Activated T-cell treated with anti-CD3 and anti-CD28 coated beads, Interleukin-2, amount 50 U/mL, for 48 hours (primary cell): Measurements from ENCODE around the gene CCL23.
"Not testable (repeated sequence)": the region's sequence is repeated elsewhere in the genome, so short reads cannot be mapped to it uniquely, and the experiment has no call there.

Experiments used
- DNase-seq, 2 experiments: peaks; one replicate each; pipeline ENCODE4 v3.0.0-alpha.2; 2020

The CCL23 gene

DNA sequence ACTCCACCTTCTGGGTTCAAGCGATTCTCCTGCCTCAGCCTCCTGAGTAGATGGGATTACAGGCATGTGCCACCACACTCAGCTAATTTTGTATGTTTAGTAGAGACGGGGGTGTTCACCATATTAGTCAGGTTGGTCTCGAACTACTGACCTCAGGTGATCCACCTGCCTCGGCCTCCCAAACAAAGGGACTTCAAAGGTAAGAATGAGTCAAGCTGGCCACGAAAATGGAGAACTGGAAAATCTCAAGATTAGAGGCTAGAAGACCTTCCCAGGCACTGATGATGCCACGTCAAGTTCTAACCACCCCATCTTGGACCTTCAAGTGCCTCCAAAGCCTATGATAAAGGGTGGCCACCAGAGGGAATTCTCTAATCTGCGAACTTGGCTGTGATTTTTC lies 15.1 kb downstream of the CCL23 start:
- no peak for DNase-seq

DNA sequence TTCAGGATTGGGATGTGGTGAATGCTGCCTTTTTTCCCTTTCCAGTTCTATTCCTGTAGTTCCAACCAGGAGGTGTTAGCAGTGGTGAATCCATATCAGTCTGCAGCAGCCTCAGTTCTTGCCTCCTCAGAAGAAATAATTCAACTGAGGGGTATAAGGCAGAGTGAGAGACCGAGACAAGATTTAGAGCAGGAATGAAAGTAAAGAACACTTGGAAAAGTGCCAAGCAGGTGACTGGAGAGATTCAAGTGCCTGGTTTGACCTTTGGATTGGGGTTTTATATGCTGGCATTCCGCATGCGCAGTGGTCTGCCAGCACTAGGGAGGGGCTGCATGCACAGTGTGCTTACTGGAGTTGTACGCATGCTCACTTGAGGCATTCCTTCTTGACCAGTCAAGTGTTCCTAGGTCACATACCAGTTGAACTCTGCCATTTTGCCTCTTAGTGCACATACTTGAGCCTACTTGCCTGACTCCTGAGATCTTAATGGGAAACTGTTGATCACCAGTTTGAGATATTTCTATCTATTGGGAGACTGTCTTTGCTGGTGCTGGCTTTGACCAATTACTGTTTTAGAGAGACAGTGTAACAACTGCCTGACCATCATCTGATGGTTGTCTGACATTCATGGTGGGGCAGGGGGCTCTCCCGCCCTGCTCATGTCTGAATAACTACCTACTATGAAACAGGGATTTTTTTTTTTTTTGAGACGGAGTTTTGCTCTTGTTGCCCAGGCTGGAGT lies 15.7 kb downstream of the CCL23 start:
- DNase-seq: no peak

DNA sequence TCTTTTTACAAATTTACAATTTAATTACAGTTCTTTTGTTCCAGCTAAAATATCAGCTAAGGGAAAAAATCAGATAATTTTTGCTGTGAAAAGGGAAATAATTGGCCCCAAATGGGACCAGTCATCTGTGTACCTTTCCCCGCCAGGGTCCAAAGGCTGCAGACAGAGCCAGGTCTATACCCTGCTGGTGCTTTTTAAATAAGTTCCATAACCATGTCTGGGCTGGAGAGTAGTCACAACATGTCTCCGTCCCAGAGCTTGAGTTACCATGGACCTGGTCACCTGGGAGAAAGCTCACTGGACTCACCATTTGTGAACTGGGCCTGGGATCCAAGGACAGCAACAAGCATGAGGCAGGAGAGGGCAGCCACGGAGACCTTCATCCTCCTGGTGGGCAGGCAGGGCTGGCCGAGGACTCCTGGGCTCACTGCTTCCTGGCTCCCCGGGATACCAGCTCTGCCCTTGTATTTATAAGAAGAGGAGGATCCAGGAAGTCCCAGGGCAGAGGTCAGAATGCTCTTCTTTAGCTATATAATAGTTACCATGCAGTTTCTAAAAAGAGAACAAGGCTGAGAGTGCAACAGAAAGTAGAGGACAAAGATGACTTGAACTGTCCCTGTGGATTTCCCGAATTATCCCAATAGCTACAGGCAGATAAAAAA lies 16.5 kb downstream of the CCL23 start, which contains the start of gene CCL15:
Gene CCL15 (minus strand): TSS at position 444 of the 662 bp plus-strand sequence. CDS start 61 bp downstream, at position 383.
- DNase-seq: no peak

DNA sequence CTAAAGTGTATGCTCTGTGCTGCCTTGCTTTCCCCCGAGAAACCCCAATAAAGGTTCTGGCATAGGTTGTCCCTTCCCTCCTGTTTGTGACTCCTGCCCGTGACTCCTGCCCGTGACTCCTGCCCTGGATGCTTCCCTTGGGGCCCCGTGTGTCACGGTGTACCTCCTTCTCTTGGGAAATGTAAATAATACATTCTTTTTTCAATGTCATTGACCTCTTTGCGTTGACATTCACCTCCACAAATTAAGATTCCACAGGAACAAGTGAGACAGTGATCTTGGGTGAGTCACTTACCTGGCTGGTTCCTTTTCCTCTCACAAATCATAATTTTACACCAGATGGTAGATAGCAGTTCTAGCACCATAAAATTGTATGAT lies 17.1 kb downstream of the CCL23 start:
- DNase-seq: no peak

DNA sequence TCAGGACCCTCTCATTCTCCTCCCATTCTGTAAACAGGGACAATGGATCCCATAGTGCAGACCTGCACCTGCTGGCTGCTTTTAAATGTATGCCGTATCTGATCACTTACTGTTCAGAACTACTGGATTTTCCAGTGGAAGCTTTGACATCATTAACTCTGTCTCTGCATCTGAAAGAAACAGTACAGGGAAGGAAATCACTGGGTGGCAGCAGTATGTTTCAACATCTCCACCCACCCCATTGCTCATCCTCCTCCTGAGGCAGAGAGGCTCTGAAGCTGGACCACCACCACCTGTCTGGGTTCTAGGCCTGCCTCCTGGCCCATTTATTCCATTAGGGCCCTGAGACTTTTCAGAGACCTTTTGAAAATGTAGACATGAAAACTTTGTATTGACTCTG lies 19.0 kb downstream of the CCL23 start:
- no peak for DNase-seq

DNA sequence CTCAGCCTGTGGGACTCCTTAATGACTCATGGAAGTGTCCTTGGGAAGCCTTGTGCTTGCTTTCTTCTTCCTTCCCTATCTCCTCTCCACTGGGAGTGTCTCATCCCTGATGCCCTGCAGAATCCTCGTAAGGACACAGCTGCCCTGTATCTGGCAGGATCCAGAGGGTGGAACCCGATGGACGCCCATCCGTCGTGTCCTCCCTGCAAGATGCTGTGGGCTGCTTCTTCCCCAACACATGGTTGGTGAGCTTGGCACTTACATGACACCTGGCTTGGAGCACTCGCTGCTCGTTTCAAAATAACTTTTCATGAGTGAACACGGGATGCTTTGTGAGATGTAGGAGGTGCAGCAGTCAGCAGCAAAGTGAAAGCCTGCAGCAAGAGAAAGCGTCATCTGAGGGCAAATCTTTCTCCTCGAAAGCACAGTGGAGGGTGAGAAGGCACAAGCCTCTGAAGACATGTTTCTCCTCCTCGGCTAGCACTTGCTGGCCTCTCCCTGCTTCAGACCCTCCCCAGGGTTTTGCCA lies 19.7 kb downstream of the CCL23 start:
- DNase-seq: no peak

DNA sequence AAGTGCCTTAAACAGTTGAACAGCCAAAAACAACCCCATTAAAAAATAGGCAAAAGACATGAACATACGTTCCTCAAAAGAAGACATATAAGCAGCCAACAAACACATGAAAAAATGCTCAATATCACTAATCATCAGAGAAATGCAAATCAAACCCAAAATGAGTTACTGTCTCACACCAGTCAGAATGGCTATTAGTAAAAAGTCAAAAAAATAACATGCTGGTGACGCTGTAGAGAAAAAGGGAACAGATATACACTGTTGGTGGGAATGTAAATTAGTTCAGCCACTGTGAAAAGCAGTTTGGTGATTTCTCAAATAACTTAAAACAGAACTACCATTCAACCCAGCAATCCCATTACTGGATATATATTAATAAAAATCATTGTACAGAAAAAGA lies 22.4 kb downstream of the CCL23 start:
- not testable (repeated sequence) for DNase-seq

DNA sequence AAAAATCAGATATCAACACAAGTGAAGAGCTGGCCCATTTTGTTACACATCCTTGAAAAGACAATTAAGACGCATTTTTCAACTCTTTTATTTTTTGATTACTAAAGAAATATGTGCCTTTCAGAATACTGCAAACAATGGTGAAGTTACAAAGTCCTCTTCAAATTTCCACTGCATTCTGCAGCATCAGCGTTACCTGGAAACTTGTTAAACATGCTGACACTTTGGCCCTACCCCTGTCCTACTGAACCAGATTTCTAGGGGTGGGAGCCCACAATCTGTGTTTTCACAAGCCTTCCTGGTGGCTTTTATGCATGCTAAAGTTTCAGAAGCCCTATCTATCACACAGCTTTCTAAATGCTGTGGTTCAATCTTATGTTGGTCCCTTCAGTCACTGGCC lies 26.7 kb downstream of the CCL23 start:
- DNase-seq: no peak

DNA sequence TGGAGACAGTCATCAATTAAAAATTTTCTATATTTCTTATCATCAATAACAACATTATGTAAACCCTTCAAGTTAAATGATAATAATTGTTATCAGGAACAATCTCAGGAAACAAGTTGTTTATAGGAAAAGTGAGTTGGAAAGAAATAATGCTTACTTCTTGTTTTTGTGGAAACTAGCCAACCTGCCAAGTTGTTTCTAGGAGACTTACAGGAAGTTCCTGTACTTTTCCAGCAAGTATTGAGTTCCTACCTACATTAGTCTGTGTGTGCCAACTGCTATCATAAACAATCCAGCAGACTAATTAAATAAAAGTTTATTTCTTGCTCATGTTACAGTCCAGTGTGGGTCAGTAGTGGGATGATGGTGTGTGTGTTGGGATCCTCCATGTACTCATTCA lies 29.6 kb downstream of the CCL23 start:
- DNase-seq: no peak

DNA sequence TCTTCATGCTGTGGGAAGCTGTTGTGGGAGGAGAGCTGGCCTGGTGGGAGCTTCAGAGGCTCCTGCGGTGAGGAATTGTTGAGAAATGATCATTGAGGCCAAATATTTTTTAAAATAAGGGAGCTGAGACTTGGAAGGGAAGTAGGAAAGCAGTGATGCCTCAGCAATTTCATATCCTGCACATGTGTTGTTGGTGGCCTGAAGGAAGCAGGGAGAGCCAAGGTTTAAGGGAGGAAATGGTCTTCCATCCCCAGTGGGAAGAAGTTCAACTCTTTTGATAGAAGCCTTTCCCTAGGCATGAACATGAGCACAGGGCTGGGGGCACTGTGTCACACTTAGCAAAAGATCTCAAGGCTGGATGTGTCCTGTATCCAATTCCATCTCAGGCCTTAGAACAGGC lies 31.1 kb downstream of the CCL23 start, which contains the start of gene CCL14:
Gene CCL14 (minus strand): TSS at position 87 of the 400 bp plus-strand sequence. CDS start 80 bp downstream, at position 7.
- DNase-seq: no peak

DNA sequence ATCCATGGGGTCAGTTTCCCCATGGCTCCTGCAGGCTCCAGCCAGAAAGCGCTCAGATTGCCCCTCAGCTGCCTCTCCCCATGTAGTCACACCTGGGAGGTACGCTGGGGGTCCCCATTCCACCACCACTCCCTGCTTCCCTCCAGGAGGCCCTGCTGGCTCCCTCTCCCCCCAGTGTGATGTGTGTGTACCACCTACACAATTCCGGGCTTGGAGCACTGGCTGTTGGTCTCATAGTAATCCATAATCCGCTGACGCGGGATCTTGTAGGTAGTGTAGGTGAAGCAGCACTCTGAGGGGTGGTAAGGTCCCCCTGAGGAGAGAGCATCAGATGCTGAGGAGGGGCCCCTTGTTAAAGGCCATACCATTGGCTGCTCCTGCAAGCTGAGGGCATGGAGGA lies 33.6 kb downstream of the CCL23 start:
- no peak for DNase-seq

DNA sequence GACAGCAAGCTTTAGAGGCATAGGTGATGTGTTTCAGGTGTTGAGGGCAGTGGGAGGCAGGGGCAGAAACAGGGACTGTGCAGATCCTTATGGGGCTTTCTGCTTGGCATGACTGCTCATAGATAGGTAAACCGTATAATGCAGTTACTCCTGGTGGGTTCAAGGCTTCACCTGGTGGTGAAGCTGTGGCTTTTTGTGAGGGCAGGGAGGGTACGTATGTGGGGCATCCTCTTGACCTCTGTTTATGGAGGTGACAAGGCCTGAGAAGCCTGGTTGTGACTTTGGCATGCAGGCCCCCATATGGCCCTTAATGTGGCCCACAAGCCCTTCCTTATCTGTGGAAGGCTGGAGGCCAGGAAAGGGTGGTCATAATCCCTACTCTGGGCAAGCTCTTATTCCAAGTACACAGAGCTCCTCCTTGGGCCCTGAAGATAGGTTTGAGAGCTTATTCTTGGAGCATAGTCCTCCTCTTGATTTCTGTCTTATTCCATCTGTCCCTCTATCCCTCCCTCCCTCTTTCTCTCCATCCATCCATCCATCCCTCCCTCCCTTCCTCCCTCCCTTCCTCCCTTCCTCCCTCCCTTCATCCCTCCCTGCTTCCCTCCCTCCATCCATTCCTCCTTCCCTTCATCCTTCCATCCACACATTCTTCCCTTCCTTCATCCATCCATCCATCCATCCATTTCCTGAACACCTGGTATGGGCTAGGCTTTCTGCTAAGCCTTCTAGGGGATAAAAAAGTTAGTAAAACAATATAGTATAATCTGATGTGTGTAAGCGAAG lies 35.2 kb downstream of the CCL23 start:
- DNase-seq: no peak

DNA sequence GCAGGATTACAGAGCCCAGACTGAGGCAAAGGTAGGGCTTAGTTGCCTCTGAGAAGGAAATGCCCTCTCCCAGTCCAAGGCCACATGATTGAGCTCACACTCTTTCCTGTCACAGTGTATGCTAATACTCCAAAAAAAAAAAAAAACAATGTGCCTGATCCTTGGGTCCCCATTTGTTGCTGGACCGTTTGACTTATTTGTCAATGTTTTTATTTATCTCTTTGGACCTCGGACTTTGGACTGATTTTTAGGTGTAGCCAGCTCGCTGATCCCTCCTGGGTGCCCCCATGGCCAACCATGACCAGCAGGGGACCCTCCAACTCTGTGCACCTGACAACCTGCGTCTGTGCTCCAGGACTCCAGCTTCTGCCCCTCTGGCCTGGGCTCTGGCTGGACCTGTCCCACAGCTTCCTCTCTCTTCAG lies 35.9 kb downstream of the CCL23 start:
- DNase-seq: no peak

DNA sequence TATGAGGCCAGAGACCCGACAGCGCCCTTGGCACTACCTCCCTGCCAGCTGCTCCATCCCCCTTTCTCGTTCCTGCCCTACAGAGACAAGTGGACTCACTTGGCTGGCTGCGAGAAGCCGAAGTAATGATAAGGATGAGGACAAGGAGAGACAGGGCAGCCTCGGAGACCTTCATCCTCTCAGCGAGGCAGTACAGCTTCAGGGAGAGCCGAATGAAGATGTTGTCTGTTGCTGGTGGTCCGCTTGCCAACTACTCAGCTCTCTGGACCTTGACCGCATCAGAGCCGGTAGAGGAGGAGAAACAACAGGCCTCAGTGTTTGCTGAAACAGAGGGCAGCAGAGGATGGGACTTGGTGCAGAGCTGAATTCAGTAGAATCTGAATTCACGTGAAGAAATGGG lies 36.5 kb downstream of the CCL23 start, which contains the start of gene CCL16:
Gene CCL16 (minus strand): TSS at position 252 of the 400 bp plus-strand sequence. CDS start 77 bp downstream, at position 175.
- DNase-seq: no peak

DNA sequence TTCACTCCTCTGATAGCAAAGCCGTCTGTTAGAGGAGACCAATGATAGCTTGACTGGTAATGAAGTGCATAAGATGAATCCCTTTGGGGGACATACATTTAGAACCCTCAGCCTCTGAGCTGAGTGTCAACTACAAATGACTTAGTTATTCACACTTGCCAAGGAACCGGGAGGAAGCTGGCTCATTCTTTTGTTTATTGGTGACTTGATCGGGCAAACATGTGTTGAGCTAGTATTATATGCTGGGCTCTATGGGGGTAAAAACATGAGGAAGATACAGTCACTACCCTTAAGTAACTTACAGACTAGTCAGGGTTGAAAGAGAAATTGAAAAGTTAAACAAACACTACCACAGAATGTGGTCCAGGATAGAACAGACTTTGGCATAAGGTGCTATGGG lies 39.4 kb downstream of the CCL23 start:
- DNase-seq: no peak

DNA sequence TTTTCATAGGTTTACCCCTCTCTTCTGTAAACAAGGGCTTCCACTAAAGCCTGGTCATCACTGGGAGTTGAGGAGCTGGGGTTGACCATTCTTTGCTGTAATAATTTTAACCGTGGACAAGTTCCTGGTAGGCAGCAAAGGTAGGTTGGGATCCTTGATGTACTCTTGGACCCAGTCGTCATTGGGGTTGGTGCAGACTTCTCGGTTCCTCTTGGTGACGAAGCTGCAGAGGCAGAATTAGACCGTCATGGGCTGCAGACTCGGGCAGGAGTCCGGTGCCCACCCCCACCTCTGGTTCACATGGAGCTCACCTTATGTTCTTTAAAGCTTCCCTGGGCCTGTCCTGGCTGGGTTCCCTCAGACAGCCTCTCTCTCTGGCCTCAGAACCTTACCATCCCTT lies 40.3 kb downstream of the CCL23 start:
- DNase-seq: no peak

DNA sequence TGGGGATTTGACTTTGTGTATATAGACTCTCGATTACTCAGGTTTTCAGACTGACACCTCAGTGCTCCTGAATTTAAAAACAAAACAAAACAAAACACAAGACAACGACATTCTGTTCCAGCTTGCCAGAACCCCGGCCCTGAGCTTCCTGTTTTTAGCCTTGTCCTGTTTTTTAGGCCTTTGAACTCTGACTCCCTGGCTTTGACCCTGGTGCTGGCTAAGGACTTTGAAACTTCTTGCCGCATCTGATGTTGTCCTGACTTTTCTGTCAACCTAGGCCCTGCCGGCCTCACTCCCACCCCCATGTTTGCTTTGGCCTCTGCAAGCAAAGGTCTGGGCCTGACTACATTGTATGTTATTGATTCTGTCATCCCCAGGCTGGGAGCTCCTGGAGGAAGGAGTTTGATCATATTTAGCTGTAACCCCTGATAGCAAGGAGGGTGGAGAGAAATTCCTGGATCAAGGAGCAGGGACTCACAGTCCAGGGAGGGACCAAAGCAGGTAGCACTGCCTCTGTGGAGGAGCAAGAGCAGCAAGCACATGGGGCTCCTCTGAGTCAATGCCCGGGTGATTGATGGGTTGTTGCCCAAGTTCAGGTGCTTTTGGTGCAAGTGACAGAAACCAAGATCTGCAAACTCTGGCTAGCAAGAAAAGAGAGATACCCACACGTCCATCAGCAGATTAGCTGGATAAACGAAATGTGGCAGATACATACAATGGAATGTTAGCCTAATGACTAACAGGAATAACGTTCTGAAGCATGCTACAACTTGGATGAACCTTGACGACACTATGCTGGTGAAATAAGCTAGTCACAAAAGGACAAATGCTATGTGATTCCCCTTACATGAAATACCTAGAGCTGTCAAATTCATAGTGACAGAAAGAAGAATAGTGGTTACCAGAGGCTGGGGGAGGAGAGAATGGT lies 44.2 kb downstream of the CCL23 start:
- DNase-seq: no peak

DNA sequence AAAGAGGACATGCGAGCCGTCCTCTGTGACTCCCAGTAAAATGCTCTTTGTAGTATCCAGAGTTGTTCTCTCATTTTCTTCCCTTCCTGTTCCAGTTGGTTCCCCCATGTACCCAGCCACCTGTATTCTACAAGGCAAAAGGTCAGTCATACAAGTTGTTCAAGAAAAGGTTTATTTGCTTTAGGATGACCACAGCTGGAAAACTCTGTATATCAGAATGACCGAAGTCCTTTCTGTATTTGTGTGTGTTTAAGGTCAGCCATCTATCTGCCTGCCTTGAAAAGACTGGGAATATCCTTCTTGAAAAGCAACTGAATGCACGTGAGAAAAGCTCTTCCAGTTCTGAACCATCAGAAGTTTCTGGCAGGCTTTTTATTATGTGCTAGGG lies 44.8 kb downstream of the CCL23 start:
- DNase-seq: no peak

DNA sequence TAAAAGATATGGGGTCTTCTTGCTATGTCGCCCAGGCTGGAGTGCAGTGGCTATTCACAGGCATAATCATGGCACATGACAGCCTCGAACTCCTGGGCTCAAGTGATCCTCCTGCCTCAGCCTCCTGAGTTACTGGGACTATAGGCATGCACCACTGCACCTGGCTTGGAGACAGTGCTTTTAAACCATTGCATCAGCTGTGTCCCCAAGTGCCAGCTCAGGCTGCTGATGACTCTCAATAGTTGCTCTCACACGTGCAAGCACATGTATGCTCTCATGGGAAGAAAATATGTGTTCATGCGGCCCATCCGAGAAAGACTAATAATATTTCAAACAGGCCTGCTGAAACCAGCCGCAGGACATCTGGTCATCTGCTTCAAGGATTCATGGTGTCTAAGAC lies 45.2 kb downstream of the CCL23 start:
- no peak for DNase-seq

DNA sequence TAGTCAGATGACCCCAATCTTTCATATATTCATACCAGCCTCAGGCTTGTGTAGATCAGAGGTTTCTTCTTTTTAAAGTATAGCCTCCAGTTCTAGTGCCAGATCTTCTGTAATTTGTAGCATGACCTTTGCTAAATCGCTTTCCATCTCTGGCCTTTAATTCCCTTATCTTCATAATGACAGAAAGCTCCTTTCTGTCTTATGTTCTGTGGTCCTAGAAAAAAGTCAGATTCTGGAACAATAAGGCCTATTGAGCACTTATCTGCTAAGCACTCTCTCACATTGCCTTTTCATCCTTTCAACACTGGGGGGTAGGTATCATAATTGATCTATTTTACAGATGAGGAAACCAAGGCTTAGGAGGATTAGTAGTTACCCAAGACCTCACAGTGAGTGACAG lies 45.7 kb downstream of the CCL23 start:
- DNase-seq: no peak

DNA sequence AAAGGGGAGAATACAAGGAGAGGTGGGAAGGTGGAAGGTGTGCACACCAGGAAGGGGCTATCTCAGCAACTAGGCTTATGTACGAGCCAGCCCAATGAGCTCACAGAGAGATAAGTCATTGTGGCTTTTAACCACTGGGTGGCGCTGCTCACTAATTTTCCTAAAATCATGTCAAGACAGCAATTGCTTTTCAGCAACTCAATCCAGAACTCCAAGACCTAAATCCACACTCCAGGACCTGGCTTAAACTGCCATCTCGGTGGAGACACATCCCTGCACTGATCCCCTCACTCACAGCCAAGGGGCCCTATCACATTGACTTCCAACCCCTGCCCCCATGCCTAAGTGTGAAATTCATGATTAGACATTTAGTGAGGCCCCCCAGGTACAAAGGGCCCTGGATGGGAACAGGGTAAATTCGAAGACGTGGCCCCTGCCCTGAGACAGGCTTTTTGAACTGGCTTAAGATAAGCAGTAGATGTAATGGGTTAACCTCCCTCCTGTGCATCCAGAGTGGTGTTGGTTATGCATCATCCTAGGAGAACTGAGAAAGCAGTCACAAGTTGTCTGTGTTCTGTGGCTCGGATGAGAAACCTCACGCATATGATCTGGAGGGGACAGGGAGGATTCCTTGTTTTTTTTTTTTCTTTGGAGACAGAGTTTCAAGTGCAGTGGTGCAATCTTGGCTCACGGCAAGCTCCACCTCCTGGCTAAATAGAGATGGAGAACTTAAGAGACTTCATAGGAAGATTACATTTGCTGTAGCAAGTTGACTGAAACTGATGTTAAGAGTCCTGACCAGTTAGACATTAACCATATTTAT lies 48.0 kb downstream of the CCL23 start:
- DNase-seq: peak; percentile 81 to 84
